NCI-H2107 (cell line): ENCODE data around the gene ZNF93.
"Not testable (repeated sequence)": the region's sequence is repeated elsewhere in the genome, so short reads cannot be mapped to it uniquely, and the experiment has no call there.

Experiments
- DNase-seq: peaks from one replicate; lab custom pipeline; 2025; lab: John Stamatoyannopoulos, UW

The ZNF93 gene

DNA sequence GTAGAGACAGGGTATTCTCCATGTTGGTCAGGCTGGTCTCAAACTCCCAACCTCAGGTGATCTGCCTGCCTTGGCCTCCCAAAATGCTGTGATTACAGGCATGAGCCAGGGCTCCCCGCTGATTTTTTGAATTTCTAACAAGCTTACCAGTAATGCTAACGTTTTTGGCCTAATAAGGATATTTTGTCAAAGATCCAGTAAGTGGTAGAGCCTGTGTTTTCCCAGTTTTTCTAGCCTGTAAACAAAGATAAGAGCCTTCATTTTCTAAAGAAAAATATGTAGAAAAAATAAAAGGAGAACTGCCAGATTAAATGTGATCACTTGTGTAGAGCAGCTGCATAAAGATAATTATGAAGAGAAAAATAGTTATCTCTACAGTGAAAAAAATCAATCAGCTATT is 37.7 kb downstream of the ZNF93 start:
- no peak for DNase-seq

DNA sequence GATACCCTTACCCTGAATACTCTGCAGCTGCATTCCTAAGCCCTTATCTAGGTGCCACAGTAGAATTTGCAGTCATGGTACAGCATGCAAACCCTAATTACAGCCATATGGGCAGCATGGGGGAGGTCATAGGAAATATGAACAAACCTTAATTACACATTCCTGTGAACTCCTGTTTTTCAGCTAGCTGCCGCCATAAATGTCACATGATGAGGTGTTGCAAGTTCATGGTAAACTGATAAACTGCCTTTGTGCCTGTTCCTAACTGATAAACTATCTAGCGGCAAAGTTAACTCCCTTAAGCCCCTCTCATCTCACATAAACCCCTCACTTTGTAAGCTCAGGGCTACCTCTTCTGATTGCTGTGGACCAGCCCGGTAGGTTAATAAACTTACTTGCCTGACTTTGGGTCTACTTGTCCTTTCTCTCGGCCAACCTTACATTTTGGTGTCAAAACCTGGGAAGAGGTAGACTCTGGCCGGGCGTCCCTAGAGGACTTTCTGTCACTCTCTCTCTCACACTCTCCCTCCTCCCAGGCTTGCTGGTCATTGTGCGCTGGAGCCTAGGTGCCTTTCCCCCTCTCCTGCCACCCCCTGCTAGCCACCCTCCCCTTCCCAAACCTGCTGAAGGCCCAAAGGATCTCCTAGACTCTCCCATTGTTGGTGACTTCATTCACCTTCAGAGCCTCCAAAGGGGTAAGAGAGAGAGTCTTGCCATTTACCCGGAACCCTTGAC is 43.3 kb downstream of the ZNF93 start:
- no peak for DNase-seq

DNA sequence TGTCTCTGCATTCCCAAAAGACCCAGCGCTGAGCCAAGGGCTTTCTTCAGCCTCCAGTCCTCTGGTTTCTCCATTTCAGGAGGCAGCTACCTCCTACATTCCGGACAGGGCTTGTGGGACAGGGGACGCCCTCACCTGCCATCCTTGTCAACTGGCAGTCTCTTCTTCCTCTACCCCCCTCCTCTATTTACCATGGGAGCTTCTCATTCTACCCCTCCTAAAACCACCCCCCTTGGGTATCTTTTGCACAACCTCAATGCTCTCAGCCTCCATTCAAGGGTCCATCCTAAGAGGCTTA is 43.8 kb downstream of the ZNF93 start:
- no peak for DNase-seq

DNA sequence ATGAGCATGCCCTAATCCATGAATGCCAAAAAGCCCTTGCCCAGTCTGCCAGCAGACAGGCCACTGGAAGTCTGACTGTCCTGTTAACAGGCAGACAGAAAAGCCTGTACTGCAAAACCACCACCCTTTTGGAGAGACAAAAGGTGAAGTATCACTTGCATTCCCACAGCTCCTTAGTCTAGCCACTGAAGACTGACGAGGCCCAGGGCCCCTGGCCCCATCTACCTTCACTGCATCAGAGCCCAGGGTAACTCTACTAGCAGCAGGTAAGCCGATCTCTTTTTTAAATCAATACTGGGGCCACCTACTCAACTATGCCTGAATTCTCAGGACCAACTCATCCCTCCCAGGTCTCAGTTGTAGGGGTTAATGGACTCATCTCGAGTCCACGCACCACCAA is 45.5 kb downstream of the ZNF93 start:
- no peak for DNase-seq

- DNase-seq: no peak
Measured at GRCh38 chr19:19948800-19949199, 48.1 kb downstream of the ZNF93 start.

- DNase-seq: no peak
Measured at GRCh38 chr19:19955208-19955607, 54.5 kb downstream of the ZNF93 start.

DNA sequence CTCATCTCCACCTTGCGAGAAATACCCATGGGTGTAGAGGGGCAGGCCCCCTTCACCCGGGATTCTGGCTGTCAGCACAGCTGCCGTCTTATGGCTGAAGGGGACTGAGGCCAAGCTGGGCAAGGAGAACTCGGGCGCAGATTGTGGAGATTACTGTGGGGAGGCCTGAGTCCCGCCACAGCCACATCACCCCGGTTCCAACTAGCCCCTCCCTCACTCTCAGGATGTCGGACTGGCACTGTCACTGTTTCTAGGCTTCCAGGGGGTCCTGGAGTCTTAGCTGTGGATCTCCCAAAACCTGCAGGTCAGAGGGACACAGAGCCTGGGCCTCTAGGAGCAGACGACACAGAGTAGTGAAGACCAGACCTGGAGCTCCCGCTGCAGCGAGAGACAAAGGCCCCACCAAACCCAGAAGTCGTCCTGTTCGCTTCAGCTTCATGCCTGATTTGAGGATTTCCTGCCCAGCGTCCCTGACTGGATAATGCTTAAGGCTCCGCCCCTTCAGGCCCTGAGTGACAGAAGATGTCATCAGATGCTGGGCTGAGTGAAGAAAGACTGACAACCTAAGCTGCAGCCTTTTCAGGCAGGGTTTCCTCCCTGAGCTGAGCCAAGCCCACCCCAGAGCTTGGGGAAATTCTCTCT is 55.8 kb downstream of the ZNF93 start:
- DNase-seq: no peak

- not testable (repeated sequence) for DNase-seq
Measured at GRCh38 chr19:19957766-19958165, 57.0 kb downstream of the ZNF93 start.

GRCh38 chr19:19959151-19959799 is 58.5 kb downstream of the ZNF93 start:
- DNase-seq: peak; percentile 17

- no peak for DNase-seq
Measured at GRCh38 chr19:19964416-19964815, 63.7 kb downstream of the ZNF93 start.

GRCh38 chr19:19966126-19966525 is 65.4 kb downstream of the ZNF93 start:
- DNase-seq: not testable (repeated sequence)

GRCh38 chr19:19966862-19967261 is 66.1 kb downstream of the ZNF93 start:
- DNase-seq: no peak
